SU-DHL-6 (cell line): ENCODE data around the gene DPH1.

Experiments used
- H2AFZ ChIP-seq: fragments of 200-600 bp; sonication (generic); 2 replicates; pipeline ENCODE4 v1.6.1; 2014; ENCODE audit warnings: low read depth, mild to moderate bottlenecking, moderate library complexity, mixed read lengths, antibody characterized with exemption, low read length; ENCODE audit not compliant: severe bottlenecking
- H3F3A ChIP-seq: fragments of 200-600 bp; shearing (Covaris generic); 2 replicates; pipeline ENCODE4 v1.6.0; 2016; ENCODE audit warnings: antibody characterized with exemption, mild to moderate bottlenecking; ENCODE audit not compliant: insufficient read depth
- H3K27ac ChIP-seq: fragments of 200-600 bp; sonication (generic); 2 replicates; pipeline ENCODE4 v1.5.1; 2016; ENCODE audit warnings: low read depth, mild to moderate bottlenecking, low read length, moderate library complexity, mixed read lengths
- H3K27me3 ChIP-seq: fragments of 200-600 bp; sonication (generic), shearing (Covaris generic); 2 replicates; pipeline ENCODE4 v1.6.0; 2014; ENCODE audit warnings: mild to moderate bottlenecking, low read length
- H3K36me3 ChIP-seq: fragments of 200-600 bp; sonication (generic); 2 replicates; pipeline ENCODE4 v1.6.1; 2014; ENCODE audit warnings: mild to moderate bottlenecking, low read length, mixed read lengths
- H3K4me2 ChIP-seq: fragments of 300-600, 200-600 bp; shearing (Covaris generic), sonication (generic); 2 replicates; pipeline ENCODE4 v1.6.0; 2014; ENCODE audit warnings: low read length, low read depth, mild to moderate bottlenecking; ENCODE audit not compliant: poor library complexity, severe bottlenecking
- H3K4me3 ChIP-seq: fragments of 200-600 bp; sonication (generic); 2 replicates; pipeline ENCODE4 v1.5.1; 2014; ENCODE audit warnings: antibody characterized with exemption, low read length, mild to moderate bottlenecking, mixed read lengths; ENCODE audit not compliant: insufficient read depth, poor library complexity, severe bottlenecking
- H3K79me2 ChIP-seq: fragments of 200-600 bp; sonication (generic); 2 replicates; pipeline ENCODE4 v1.6.1; 2014; ENCODE audit warnings: mild to moderate bottlenecking, low read length, moderate library complexity; ENCODE audit not compliant: insufficient read depth
- H3K9ac ChIP-seq: fragments of 200-600 bp; sonication (generic); 2 replicates; pipeline ENCODE4 v1.7.0; 2014; ENCODE audit warnings: mild to moderate bottlenecking, low read length
- H3K9me2 ChIP-seq: fragments of 200-600 bp; sonication (generic); replicated peaks from 2 replicates; pipeline ENCODE4 v1.6.1; 2014; ENCODE audit warnings: low read length; ENCODE audit not compliant: insufficient read depth
- H3K9me3 ChIP-seq: fragments of 200-600 bp; sonication (generic); 2 replicates; pipeline ENCODE4 v1.6.1; 2014; ENCODE audit warnings: low read length, mixed read lengths; ENCODE audit not compliant: insufficient read depth
- H4K20me1 ChIP-seq: fragments of 200-600 bp; sonication (generic); 2 replicates; pipeline ENCODE4 v1.6.1; 2014; ENCODE audit warnings: low read depth, mild to moderate bottlenecking, antibody characterized with exemption, low read length, moderate library complexity, mixed read lengths
- CTCF ChIP-seq: fragments of 200-600 bp; sonication (generic); IDR thresholded peaks from one replicate; pipeline ENCODE4 v1.5.1; 2017; ENCODE audit warnings: antibody characterized with exemption, mild to moderate bottlenecking, low read length, moderate library complexity; ENCODE audit not compliant: insufficient read depth, poor library complexity, severe bottlenecking
- EZH2phosphoT487 ChIP-seq: fragments of 200-600 bp; sonication (generic), shearing (Covaris generic); conservative IDR thresholded peaks from 2 replicates; pipeline ENCODE4 v1.6.1; 2018; ENCODE audit warnings: mild to moderate bottlenecking, antibody characterized with exemption, low read length, moderate library complexity, mixed read lengths

The DPH1 gene

GRCh38 chr17:2051933-2052559 is 22.1 kb downstream of the DPH1 start:
- H3K4me3 ChIP-seq = no peak overlapping the region
- no peaks in the 10 kb centered on the region for H4K20me1 ChIP-seq
- no peak overlapping the region for H3K4me2 ChIP-seq
- no peaks in the 10 kb centered on the region for H3K36me3 ChIP-seq
- H3K27ac ChIP-seq = no peak overlapping the region
- H3K79me2 ChIP-seq = no peaks in the 10 kb centered on the region
- no peaks in the 10 kb centered on the region for H3K9me3 ChIP-seq
- H3K27me3 ChIP-seq = no peaks in the 10 kb centered on the region
- H3K9ac ChIP-seq = no peak overlapping the region
- no peaks in the 10 kb centered on the region for H3K9me2 ChIP-seq
- TF ChIP-seq EZH2phosphoT487 = no peak
- no peak for TF ChIP-seq CTCF
- H3F3A ChIP-seq = 0 out of 2 replicates have a peak, but pooled peaks cover 9% of the 10 kb centered on the region
- no peak overlapping the region for H2AFZ ChIP-seq

GRCh38 chr17:2053380-2054261 is 23.7 kb downstream of the DPH1 start:
- no peak overlapping the region for H3K9ac ChIP-seq
- H4K20me1 ChIP-seq = no peaks in the 10 kb centered on the region
- peak overlapping the region; percentile 38 for H3K4me3 ChIP-seq
- peak overlapping the region; percentile 74 for H3K4me2 ChIP-seq
- H2AFZ ChIP-seq = no peak overlapping the region
- H3K36me3 ChIP-seq = no peaks in the 10 kb centered on the region
- H3K79me2 ChIP-seq = no peaks in the 10 kb centered on the region
- peak; percentile 44 for TF ChIP-seq CTCF
- no peak for TF ChIP-seq EZH2phosphoT487
- H3K9me2 ChIP-seq = no peaks in the 10 kb centered on the region
- H3K9me3 ChIP-seq = no peaks in the 10 kb centered on the region
- H3K27me3 ChIP-seq = no peaks in the 10 kb centered on the region
- H3F3A ChIP-seq = 0 out of 2 replicates have a peak, but pooled peaks cover 9% of the 10 kb centered on the region
- no peak overlapping the region for H3K27ac ChIP-seq

GRCh38 chr17:2054262-2054511 is 24.2 kb downstream of the DPH1 start:
- H4K20me1 ChIP-seq = no peaks in the 10 kb centered on the region
- no peak overlapping the region for H2AFZ ChIP-seq
- H3K9me3 ChIP-seq = no peaks in the 10 kb centered on the region
- no peak overlapping the region for H3K27ac ChIP-seq
- TF ChIP-seq EZH2phosphoT487 (0 out of 2 replicates have a peak, but pooled peaks have one; percentile 75), CTCF (no peak)
- H3K4me3 ChIP-seq = peak overlapping the region; percentile 38
- no peaks in the 10 kb centered on the region for H3K36me3 ChIP-seq
- no peak overlapping the region for H3K9ac ChIP-seq
- peak overlapping the region; percentile 74 for H3K4me2 ChIP-seq
- H3K9me2 ChIP-seq = no peaks in the 10 kb centered on the region
- 0 out of 2 replicates have a peak, but pooled peaks cover 6% of the 10 kb centered on the region for H3F3A ChIP-seq
- H3K27me3 ChIP-seq = no peaks in the 10 kb centered on the region
- no peaks in the 10 kb centered on the region for H3K79me2 ChIP-seq
